MM.1S (cell line): ENCODE results near the gene LRTM2.

Experiments
- CTCF ChIP-seq: fragments of 300-600 bp; sonication (generic); IDR thresholded peaks from 2 replicates; pipeline ENCODE4 v1.5.1; 2016; ENCODE audit warnings: antibody characterized with exemption, low read length, mixed read lengths
- EZH2 ChIP-seq: fragments of 300-600 bp; sonication (generic); optimal IDR thresholded peaks from 2 replicates; pipeline ENCODE3; 2017; ENCODE audit warnings: low read depth, mild to moderate bottlenecking, antibody characterized with exemption, low read length, mixed read lengths
- EZH2phosphoT487 ChIP-seq: fragments of 300-600 bp; sonication (generic); IDR thresholded peaks from 2 replicates; pipeline ENCODE4 v1.6.1; 2018; ENCODE audit warnings: antibody characterized with exemption, low read length

- TF ChIP-seq CTCF (no peak), EZH2 (no peak), EZH2phosphoT487 (no peak)
These were observed 23.9 kb downstream of the LRTM2 start for GRCh38 chr12:1844223-1844622.
